ENCODE data around the gene OR52N4. TPM values are rescaled to one million over a fixed set of nuclear protein-coding genes. Genes with fewer than 3 reads are reported as not detected.
"Not testable (repeated sequence)": the region's sequence is repeated elsewhere in the genome, so short reads cannot be mapped to it uniquely, and the experiment has no call there.

The OR52N4 gene
- polyA plus RNA-seq (2014; cell fraction: cytosol; rRNA removed): not detected in 2 replicates
- not detected in 2 replicates for polyA plus RNA-seq (2014; cell fraction: nucleus; rRNA removed)

DNA sequence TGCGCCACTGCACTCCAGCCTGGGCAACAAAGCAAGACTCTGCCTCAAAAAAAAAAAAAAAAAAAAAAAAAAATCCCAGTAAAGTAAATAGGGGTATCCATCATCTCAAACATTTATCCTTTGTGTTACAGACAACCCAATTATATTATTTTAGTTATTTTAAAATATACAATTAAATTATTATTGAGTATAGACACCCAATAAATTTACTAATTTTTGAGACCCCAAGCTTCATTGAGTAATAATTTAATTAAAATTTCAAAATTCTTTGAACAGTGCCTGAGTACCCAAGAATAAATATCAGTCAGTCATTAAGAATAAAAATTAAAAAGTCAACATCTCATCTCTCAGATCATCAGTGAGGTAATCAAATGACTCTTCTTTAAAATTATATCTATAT, at the start of gene OR52N4:
OR52N4 (plus strand) TSS at position 301 of the 400 bp plus-strand sequence. CDS start 498 bp downstream, outside the sequence.
- no peak for DNase-seq (ENCODE audit: low spot score)

DNA sequence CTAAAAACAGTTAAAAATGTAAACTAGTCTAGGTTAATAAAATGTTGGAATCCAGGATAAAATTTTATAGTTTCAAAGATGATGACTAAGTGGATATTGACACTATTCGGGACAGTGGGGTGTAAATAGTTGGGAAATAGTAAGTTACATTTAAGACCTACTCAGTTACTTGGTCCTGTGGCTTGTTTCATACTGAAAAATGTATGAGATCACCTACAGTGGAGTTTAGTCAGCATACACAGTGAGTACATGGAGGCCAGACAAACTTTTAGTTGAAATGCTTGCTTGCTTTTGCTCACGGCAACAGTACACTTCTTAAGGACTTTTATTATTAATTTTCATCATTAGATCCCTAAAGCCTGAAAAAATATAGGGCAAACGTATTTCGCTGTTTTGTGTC, 48.4 kb upstream of the OR52N4 start:
- DNase-seq (ENCODE audit: low spot score): no peak

DNA sequence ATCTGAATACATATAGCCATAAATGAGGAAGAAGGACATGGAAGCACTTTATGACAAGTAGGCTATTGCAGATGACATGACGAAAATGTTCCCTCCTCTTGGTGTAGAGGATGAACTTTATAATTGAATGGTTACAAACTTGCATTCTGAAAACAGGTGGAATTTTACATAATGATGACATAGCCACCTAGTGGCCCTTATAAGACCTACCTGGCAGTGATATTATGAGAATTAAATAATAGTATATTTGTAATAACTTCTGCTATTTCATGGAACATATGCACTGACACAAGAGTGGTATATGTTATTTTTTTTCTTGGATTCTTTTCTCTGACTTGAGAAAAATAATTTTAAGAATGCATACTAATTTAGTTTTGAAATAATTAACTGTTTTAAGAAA, 41.5 kb upstream of the OR52N4 start:
- DNase-seq (ENCODE audit: low spot score): no peak

DNA sequence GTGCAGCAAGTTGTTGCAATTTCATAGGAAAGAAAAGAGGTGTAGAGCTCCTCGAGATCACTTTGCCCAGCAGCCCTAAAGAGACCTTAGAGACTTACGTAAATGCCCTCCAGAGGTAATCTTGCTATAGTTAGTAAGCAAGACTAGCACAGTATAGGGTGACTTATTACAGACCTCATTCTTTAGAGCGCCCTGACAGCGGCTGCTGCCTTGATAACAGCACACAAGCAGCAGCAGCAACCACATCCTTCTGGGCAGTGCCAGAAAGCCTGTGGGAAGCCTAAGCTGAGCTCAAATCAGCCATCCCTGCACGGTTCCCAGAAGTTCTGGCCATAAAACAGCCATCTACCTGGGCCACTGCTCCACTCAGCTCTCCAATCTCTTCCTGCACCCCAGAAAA, 40.3 kb upstream of the OR52N4 start:
- no peak for DNase-seq (ENCODE audit: low spot score)

GRCh38 chr11:5716518-5716917, 37.5 kb upstream of the OR52N4 start:
- DNase-seq (ENCODE audit: low spot score): not testable (repeated sequence)

GRCh38 chr11:5719703-5720495, 34.1 kb upstream of the OR52N4 start:
- DNase-seq (ENCODE audit: low spot score): no peak

DNA sequence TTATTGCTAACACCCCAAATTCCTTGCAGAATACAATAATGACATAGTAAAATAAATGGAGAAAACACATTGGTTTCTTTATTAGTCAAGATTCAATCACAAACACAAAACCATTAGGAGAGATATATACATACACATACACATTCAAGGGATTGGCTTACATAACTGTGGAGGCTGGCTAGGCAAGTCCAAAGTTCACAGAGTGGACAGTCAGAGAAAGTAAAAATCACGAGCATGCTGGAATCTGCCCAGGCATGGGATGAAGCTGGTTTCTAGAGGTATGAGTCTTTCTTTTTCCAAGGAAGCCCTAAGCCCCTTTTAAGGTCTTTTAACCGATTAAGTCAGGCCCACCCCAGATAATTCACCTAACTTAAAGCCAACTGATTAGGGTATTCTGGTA, 31.4 kb upstream of the OR52N4 start:
- DNase-seq (ENCODE audit: low spot score): no peak

DNA sequence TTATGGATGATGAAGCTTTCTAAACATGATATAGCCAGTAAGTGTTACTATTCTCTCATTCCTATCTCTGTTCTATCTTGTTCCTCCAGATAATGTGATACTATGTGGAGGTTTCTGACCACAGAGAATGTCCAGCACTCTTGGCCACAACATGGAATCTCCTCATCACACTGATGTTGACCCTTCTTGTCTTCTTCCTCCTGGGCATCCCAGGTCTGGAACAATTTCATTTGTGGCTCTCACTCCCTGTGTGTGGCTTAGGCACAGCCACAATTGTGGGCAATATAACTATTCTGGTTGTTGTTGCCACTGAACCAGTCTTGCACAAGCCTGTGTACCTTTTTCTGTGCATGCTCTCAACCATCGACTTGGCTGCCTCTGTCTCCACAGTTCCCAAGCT, 27.7 kb upstream of the OR52N4 start:
- no peak for DNase-seq (ENCODE audit: low spot score)

- DNase-seq (ENCODE audit: low spot score): no peak
Observed at GRCh38 chr11:5727691-5728090, 26.4 kb upstream of the OR52N4 start.

DNA sequence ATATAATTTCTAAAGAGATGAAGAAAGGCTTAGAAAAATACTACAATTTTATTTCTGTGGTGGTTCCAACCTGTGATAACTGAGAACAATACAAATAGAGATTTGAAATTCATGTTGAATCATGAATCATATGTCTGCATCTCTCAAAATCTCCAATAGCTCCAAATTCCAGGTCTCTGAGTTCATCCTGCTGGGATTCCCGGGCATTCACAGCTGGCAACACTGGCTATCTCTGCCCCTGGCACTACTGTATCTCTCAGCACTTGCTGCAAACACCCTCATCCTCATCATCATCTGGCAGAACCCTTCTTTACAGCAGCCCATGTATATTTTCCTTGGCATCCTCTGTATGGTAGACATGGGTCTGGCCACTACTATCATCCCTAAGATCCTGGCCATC, 17.6 kb upstream of the OR52N4 start, which contains the start of gene OR56B1:
OR56B1 (plus strand) TSS at position 53 of the 400 bp plus-strand sequence; CDS start at position 122, 69 bp downstream.
- no peak for DNase-seq (ENCODE audit: low spot score)

- DNase-seq (ENCODE audit: low spot score): no peak
Observed at GRCh38 chr11:5737091-5737490, 17.0 kb upstream of the OR52N4 start.

GRCh38 chr11:5737670-5738392, 16.2 kb upstream of the OR52N4 start:
- DNase-seq (ENCODE audit: low spot score): no peak

GRCh38 chr11:5738431-5738830, 15.6 kb upstream of the OR52N4 start:
- no peak for DNase-seq (ENCODE audit: low spot score)

DNA sequence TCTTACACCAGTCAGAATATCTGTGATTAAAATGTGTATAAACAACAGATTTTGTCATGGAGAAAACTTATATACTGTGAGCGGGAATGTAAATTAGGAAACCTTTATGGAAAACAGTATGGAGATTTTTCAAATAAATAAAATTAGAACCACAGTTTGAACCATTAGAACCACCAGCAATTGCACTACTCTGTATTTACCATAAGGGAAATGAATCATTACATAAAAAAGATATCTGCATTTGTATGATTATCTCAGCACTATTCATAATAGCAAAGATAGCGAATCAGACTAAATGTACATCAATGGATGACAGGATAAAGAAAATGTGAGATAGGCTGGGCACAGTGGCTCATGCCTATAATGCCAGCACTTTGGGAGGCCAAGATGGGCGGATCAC, 7.4 kb upstream of the OR52N4 start:
- no peak for DNase-seq (ENCODE audit: low spot score)

DNA sequence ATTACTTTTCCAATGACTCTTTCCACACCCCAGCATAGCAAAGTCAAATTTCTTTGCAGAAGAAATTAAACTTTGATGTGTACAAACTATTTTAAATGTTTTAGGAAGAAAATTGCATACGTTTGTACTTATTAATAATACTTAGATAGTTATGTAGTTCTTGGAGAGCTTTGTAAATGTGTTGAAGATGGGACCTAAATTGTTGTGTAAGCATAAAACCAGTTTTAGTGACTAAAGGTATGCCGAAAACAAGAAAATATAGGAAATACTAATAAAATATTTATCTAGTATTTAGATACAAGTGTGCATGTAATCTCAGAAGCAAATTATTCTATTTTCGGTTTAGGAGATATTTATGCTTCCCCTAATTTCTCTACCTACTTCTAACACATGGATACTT, 4.2 kb upstream of the OR52N4 start:
- no peak for DNase-seq (ENCODE audit: low spot score)

DNA sequence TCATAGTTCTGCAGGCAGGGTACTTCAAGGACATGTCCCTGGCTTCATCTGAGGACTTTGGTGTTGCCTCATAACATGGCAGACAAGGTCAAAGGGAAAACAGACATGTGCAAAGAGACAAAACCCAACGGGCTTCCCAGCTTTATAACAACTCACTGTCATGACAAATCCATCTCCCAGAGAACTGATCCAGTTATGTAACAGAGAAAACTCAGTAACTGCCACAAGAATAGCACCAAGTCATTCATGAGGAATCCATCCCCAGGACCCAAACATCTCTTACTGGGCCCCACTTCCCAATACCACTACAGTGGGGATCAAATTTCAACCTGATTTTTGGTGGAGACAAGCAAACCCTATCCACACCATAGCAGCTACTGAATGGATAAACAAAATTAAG, 13.0 kb downstream of the OR52N4 start:
- no peak for DNase-seq (ENCODE audit: low spot score)

DNA sequence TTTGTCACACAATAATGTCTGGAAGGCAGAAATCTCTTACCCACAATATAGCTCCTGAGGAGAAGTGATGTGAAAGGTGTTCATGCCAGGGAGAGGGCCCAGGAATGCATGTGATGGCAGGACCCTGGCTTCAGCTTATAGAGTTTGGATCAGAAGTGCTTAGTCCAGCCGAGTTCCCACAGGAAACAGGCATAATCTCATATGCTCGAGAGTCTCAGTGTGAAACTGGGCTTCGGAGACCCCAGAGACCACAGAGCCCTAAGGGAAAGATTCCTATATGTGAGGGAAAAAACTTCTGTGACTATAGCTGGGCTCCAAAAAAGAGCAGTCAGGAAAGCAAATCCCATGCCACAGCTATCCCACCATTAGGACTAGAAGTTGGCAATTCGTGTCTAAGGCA, 29.2 kb downstream of the OR52N4 start, which contains the start of gene OR52N5:
OR52N5 (minus strand) TSS at position 101 of the 400 bp plus-strand sequence. CDS start 4,721 bp downstream, outside the sequence.
- DNase-seq (ENCODE audit: low spot score): no peak

- DNase-seq (ENCODE audit: low spot score): no peak
Observed at GRCh38 chr11:5791165-5791564, 37.1 kb downstream of the OR52N4 start, which contains the start of gene OR52N1. Gene OR52N1, minus strand, starts transcription at chr11:5791265. Its CDS starts 2,449 bp downstream, at chr11:5788816.

DNA sequence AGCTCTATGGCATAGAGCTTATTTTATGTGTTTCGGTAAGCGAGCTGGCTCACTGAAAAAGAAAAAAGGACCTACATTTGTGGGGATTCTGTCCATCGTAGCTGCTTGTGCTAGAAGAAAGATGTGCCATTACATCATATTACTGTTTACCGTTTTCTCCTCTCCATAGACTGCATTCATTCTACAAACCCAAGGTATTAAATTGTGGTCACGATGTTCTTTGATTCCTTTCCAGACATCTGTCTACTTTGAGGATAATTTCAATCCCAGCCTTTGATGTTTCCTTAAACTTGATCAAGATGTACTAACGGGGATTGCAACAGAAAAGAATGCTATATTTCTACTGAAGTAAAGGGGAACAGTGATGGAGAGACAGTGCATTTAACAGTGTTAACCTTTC, 42.5 kb downstream of the OR52N4 start:
- no peak for DNase-seq (ENCODE audit: low spot score)

- DNase-seq (ENCODE audit: low spot score): no peak
Observed at GRCh38 chr11:5803982-5804381, 49.9 kb downstream of the OR52N4 start.

Measured in SK-N-DZ (cell line).